GM18873 (cell line): Measurements from ENCODE around the gene PKNOX1.
"Not testable (repeated sequence)": the region's sequence is repeated elsewhere in the genome, so short reads cannot be mapped to it uniquely, and the experiment has no call there.

ENCODE experiments used
- ATAC-seq: cut with Tn5 transposase; IDR thresholded peaks from one replicate; pipeline ENCODE4 v1.9.1; 2021; ENCODE audit warnings: mild to moderate bottlenecking, moderate library complexity, moderate number of reproducible peaks; ENCODE audit not compliant: unreplicated experiment, low FRiP score

The PKNOX1 gene

DNA sequence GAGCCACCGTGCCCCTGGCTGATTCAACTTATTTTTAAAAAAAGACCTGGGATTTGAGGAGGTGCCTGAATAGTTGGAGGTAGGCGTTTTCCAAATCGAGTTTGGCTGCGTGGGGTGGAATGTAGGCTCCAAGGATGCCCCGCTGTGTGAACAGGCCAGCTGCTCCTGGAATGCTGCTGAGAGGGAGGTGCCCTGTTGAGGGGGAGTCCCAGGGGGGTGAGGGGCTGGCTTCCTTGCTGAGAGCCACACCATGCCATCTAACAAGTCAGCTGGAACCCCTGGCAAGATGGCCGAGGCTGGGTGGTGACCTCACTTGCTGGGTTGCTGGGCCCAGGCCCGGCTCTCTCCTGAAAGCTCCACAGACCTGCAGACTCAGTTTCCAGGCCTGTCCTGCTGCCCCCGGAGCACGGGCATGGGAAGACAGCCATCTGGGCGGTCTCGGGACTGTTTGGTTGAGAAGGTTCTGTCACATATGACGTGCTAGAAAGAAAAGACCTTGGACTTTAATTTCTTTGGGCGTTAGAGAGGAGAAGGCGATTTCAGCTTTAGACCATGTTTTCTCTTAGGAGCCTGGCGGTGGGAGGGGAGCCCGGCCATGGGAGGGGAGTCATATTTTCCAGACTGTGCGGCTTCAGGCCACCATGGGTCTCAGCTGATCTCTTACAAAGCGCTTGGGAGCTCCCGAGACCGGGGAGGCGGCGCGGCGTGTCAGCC, 108.4 kb downstream of the PKNOX1 start:
- ATAC-seq = not testable (repeated sequence)
